HepG2 (cell line): ENCODE data around the gene SH3D19. TPM values are rescaled to one million over a fixed set of nuclear protein-coding genes. Genes with fewer than 3 reads are reported as not detected.

ENCODE experiments used
- ATAC-seq: fragments of 200-7000 bp; cut with Tn5 transposase; 3 replicates; pipeline ENCODE4 v1.9.1; 2020; ENCODE audit warnings: mild to moderate bottlenecking, moderate library complexity
- BruUV-seq: library from RNA; stranded (reverse); fragments of 400-500 nt; replicated peaks from 2 replicates; lab custom pipeline; 2021; lab: Mats Ljungman, UMichigan
- CTCF ChIA-PET: fragments of 300-600 bp; formaldehyde crosslinking; extraction: SDS; loops from one replicate; lab custom pipeline; 2021; ENCODE audit warnings: low total read pairs, inconsistent platforms, low intra/inter-chr PET ratio; lab: Yijun Ruan, JAX
- POLR2A ChIA-PET: fragments of 350-600 bp; sonication (Branson Sonifier 250); formaldehyde crosslinking; loops from one replicate; lab custom pipeline; 2020; ENCODE audit warnings: antibody characterized with exemption, inconsistent platforms; lab: Yijun Ruan, JAX
- DNase-seq: peaks from one replicate; pipeline ENCODE4 v3.0.0-alpha.2; 2015; ENCODE audit warnings: low spot score
- FAIRE-seq: peaks from 3 replicates; lab custom pipeline; 2011; peaks lifted over from hg19 to GRCh38; lab: Jason Lieb, UNC
- H2AFZ ChIP-seq: one replicate; pipeline ENCODE4 v1.6.1; 2011; ENCODE audit warnings: low read length, inconsistent platforms
- H3K27ac ChIP-seq: fragments of 300-600 bp; 3 replicates; pipeline ENCODE4 v1.8.0; 2011; ENCODE audit warnings: mixed run types, mild to moderate bottlenecking, mixed read lengths, low read length, inconsistent platforms; ENCODE audit not compliant: insufficient read depth; ENCODE audit errors: extremely low read length
- H3K27me3 ChIP-seq, 2 experiments: fragments of 200-600 bp in 1 of 2; 2 replicates in 1 of 2; 3 replicates in 1 of 2; pipeline versions ENCODE4 v1.6.0 to v1.8.0; 2011; ENCODE audit warnings: low read length in 2 of 2, mild to moderate bottlenecking in 2 of 2, moderate library complexity in 2 of 2, inconsistent platforms in 1 of 2; ENCODE audit not compliant: insufficient read depth in 2 of 2, control insufficient read depth in 1 of 2
- H3K36me3 ChIP-seq, 2 experiments: fragments of 200-600 bp in 1 of 2; replicated peaks in 1 of 2; 2 replicates in 1 of 2; 3 replicates in 1 of 2; pipeline versions ENCODE4 v1.5.1 to v1.8.0; 2011; ENCODE audit warnings: low read length in 2 of 2, inconsistent platforms in 1 of 2; ENCODE audit not compliant: insufficient read depth in 2 of 2, control insufficient read depth in 1 of 2
- H3K4me1 ChIP-seq: 2 replicates; pipeline ENCODE4 v1.5.1; 2012; ENCODE audit warnings: low read length, inconsistent platforms; ENCODE audit not compliant: insufficient read depth
- H3K4me2 ChIP-seq: 2 replicates; pipeline ENCODE4 v1.6.0; 2011; ENCODE audit warnings: low read depth, low read length, inconsistent platforms
- H3K4me3 ChIP-seq, 3 experiments: fragments of 200-600 bp in 1 of 3; sonication (generic), shearing (Covaris generic) in 1 of 3; replicated peaks in 1 of 3; 2 replicates each; pipeline ENCODE4 v1.5.1; 2011 to 2016; ENCODE audit warnings: low read length in 3 of 3, inconsistent platforms in 2 of 3, low read depth in 2 of 3, mild to moderate bottlenecking in 2 of 3, control low read depth in 1 of 3, mixed read lengths in 1 of 3; ENCODE audit not compliant: insufficient read depth in 1 of 3
- H3K79me2 ChIP-seq: one replicate; pipeline ENCODE4 v1.6.1; 2011; ENCODE audit warnings: low read length, inconsistent platforms; ENCODE audit not compliant: insufficient read depth
- H3K9ac ChIP-seq: 2 replicates; pipeline ENCODE4 v1.6.0; 2011; ENCODE audit warnings: mild to moderate bottlenecking, low read depth, low read length, inconsistent platforms; ENCODE audit not compliant: insufficient read depth
- H3K9me3 ChIP-seq: 2 replicates; pipeline ENCODE4 v1.5.1; 2012; ENCODE audit warnings: mild to moderate bottlenecking, low read length
- H4K20me1 ChIP-seq: 2 replicates; pipeline ENCODE4 v1.6.0; 2011; ENCODE audit warnings: inconsistent platforms, mild to moderate bottlenecking, low read length, moderate library complexity; ENCODE audit not compliant: insufficient read depth
- AGO1 ChIP-seq: fragments of 200-400 bp; formaldehyde crosslinking; IDR thresholded peaks from 2 replicates; pipeline ENCODE4 v1.6.1; 2017; ENCODE audit warnings: mild to moderate bottlenecking, low read depth, low read length, moderate library complexity; ENCODE audit not compliant: poor library complexity, severe bottlenecking
- AGO2 ChIP-seq: fragments of 200-400 bp; formaldehyde crosslinking; optimal IDR thresholded peaks from 2 replicates; pipeline ENCODE3; 2017; ENCODE audit warnings: mild to moderate bottlenecking, low read depth, low read length, moderate library complexity
- ATF6 ChIP-seq: sonication (generic); formaldehyde crosslinking; conservative IDR thresholded peaks from 2 replicates; pipeline ENCODE4 v1.4.0; 2020; ENCODE audit warnings: missing genetic modification reagents
- DPF2 ChIP-seq: sonication (generic); formaldehyde crosslinking; IDR thresholded peaks from 2 replicates; pipeline ENCODE4 v1.4.0; 2020; ENCODE audit warnings: mild to moderate bottlenecking, low read depth, missing genetic modification reagents, borderline replicate concordance
- ESRRA ChIP-seq: sonication (generic); formaldehyde crosslinking; IDR thresholded peaks from 2 replicates; pipeline ENCODE4 v1.5.1; 2020; ENCODE audit warnings: mild to moderate bottlenecking, low read depth, missing genetic modification reagents
- HOXA5 ChIP-seq: sonication (generic); formaldehyde crosslinking; IDR thresholded peaks from 2 replicates; pipeline ENCODE4 v1.4.0; 2020; ENCODE audit warnings: missing genetic modification reagents
- IRF1 ChIP-seq: sonication (generic); formaldehyde crosslinking; IDR thresholded peaks from 2 replicates; pipeline ENCODE4 v1.4.0; 2020; ENCODE audit warnings: low read depth, mild to moderate bottlenecking, missing genetic modification reagents
- NCOA1 ChIP-seq: sonication (generic); formaldehyde crosslinking; IDR thresholded peaks from 2 replicates; pipeline ENCODE4 v1.9.0; 2021; ENCODE audit warnings: missing genetic modification reagents
- NFKBIZ ChIP-seq: IDR thresholded peaks from 2 replicates; pipeline ENCODE4 v1.6.1; 2018; ENCODE audit warnings: missing genetic modification reagents, missing compliant biosample characterization
- NR0B2 ChIP-seq: sonication (generic); formaldehyde crosslinking; IDR thresholded peaks from 2 replicates; pipeline ENCODE4 v1.4.0; 2020; ENCODE audit warnings: mild to moderate bottlenecking, missing genetic modification reagents
- RXRA ChIP-seq: sonication (generic); formaldehyde crosslinking; IDR thresholded peaks from 2 replicates; pipeline ENCODE4 v1.5.1; 2020; ENCODE audit warnings: missing genetic modification reagents
- ZBTB38 ChIP-seq: sonication (generic); formaldehyde crosslinking; IDR thresholded peaks from 2 replicates; pipeline ENCODE4 v1.5.1; 2020; ENCODE audit warnings: mild to moderate bottlenecking, missing genetic modification reagents
- ZGPAT ChIP-seq: IDR thresholded peaks from 2 replicates; pipeline ENCODE4 v1.6.1; 2016; ENCODE audit warnings: mild to moderate bottlenecking
- ZNF296 ChIP-seq: sonication (generic); formaldehyde crosslinking; conservative IDR thresholded peaks from 2 replicates; pipeline ENCODE4 v1.5.0; 2020; ENCODE audit warnings: mild to moderate bottlenecking, missing genetic modification reagents
- ZNF33A ChIP-seq: sonication (generic); formaldehyde crosslinking; IDR thresholded peaks from 2 replicates; pipeline ENCODE4 v1.5.1; 2020; ENCODE audit warnings: missing genetic modification reagents, mild to moderate bottlenecking, moderate library complexity, borderline replicate concordance
- ZNF44 ChIP-seq: sonication (generic); formaldehyde crosslinking; IDR thresholded peaks from 2 replicates; pipeline ENCODE4 v1.5.1; 2020; ENCODE audit warnings: mild to moderate bottlenecking, missing genetic modification reagents
- ZNF580 ChIP-seq: IDR thresholded peaks from 2 replicates; pipeline ENCODE4 v1.6.1; 2016; ENCODE audit warnings: low read depth, borderline replicate concordance
- ZXDC ChIP-seq: sonication (generic); formaldehyde crosslinking; IDR thresholded peaks from 2 replicates; pipeline ENCODE4 v1.5.0; 2020; ENCODE audit warnings: mild to moderate bottlenecking, missing genetic modification reagents
- in situ Hi-C: cut with HindIII; loops from 2 replicates; pipeline ENCODE4 v1.10.0; 2017; ENCODE audit warnings: low pct_unique_long_range_greater_than_20kb; ENCODE audit not compliant: extremely low pct_ligation_motif_present
- intact Hi-C: fragments of 100-400 bp; cut with micrococcal nuclease; formaldehyde crosslinking; loops from one replicate; pipeline ENCODE4 v1.10.0; 2022; ENCODE audit not compliant: unreplicated experiment
- polyA plus RNA-seq, 8 experiments: library from polyadenylated mRNA; depleted of rRNA in 3 of 8; stranded (reverse) in 7 of 8; unstranded in 1 of 8; fragments of >200 nt; fragmentation: Illumina TruSeq in 4 of 8; extraction: Trizol in 4 of 8; gene quantifications; 2 replicates each; pipeline versions ENCODE4 v1.2.1 to v1.2.3, GENCODE V29; 2011 to 2016; ENCODE audit warnings: low read depth in 4 of 8, missing spikeins in 1 of 8, mixed read lengths in 1 of 8; ENCODE audit not compliant: insufficient read depth in 1 of 8
- total RNA-seq, 5 experiments: library from RNA; depleted of rRNA; stranded (reverse); fragments of >200 nt; fragmentation: Illumina TruSeq; extraction: Trizol; gene quantifications; 2 replicates each; pipeline ENCODE4 v1.2.3, GENCODE V29; 2016; ENCODE audit warnings: low read depth in 1 of 5

Gene SH3D19
- total and polyA plus RNA-seq, 2 of the 13 experiments (the other 11 are each of a cell fraction or from before 2014, with no cell fraction given), result 31.2 to 38.0 TPM

GRCh38 chr4:151297170-151297569 is 28.2 kb downstream of the SH3D19 start:
- no peak for ATAC-seq
- Histone ChIP-seq H3K27ac (no peak overlapping the region), H2AFZ (no peak overlapping the region), H3K4me1 (peaks cover 46% of the 10 kb centered on the region), H3K27me3 (no peaks in the 10 kb centered on the region), H3K9ac (no peak overlapping the region), H3K4me2 (no peak overlapping the region), H3K9me3 (no peaks in the 10 kb centered on the region), H4K20me1 (peaks cover 75% of the 10 kb centered on the region), H3K79me2 (peaks cover 86% of the 10 kb centered on the region), H3K36me3 (peaks cover 7 to 11% of the 10 kb centered on the region in 2 experiments; a peak in 4 of 5 replicates), H3K4me3 (no peak overlapping the region)
- CTCF ChIA-PET, result no interaction called here
- no peak for FAIRE-seq
- in situ Hi-C loops, result no loop called here
- BruUV-seq, result no TSS peak
- DNase-seq, result no peak
- POLR2A ChIA-PET, result no interaction called here
- intact Hi-C loops, result no loop called here
- TF ChIP-seq ZBTB38 (CRISPR knock-in tag) (no peak), RXRA (CRISPR knock-in tag) (no peak), ZNF580 (CRISPR knock-in tag) (no peak), ESRRA (CRISPR knock-in tag) (no peak), AGO2 (no peak), ZNF296 (no peak), ZNF44 (CRISPR knock-in tag) (no peak), NCOA1 (no peak), ATF6 (CRISPR knock-in tag) (no peak), ZNF33A (CRISPR knock-in tag) (no peak), AGO1 (no peak), NR0B2 (CRISPR knock-in tag) (no peak), ZXDC (CRISPR knock-in tag) (no peak), ZGPAT (CRISPR knock-in tag) (no peak), DPF2 (CRISPR knock-in tag) (no peak), NFKBIZ (no peak), HOXA5 (CRISPR knock-in tag) (no peak), IRF1 (CRISPR knock-in tag) (no peak)
